ENCODE data around the gene LIX1. TPM values are rescaled to one million over a fixed set of nuclear protein-coding genes. Genes with fewer than 3 reads are reported as not detected.

LIX1 gene
- total RNA-seq, 1 donor from 2014 or later: 164 TPM

DNA sequence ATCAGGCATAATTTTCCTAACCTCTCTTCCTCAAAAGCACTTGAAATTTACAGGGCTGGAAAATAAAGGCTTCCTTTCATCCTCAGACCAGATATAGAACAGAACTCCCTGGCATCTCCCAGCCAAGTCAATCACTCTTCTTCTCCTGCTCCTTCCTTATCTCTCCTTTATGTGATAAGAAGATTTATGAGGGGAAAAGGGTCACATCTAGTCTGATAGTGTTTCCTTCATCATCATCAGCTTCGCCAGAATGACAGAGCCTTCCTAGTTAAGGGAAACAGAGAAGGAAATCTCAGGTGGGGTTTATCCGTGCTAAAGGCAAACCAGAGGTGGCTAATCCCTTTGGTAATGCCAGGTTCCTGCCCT lies 36.2 kb downstream of the LIX1 start:
- Histone ChIP-seq H3K79me2 (ENCODE audit: low read depth) (peaks cover 14% of the 10 kb centered on the region), H3K4me3 (no peak overlapping the region), H3F3A (ENCODE audit: low read depth) (peaks cover 22% of the 10 kb centered on the region), H3K9ac (no peak overlapping the region), H2AFZ (replicated peaks) (no peak overlapping the region), H3K4me1 (peaks cover 21% of the 10 kb centered on the region), H3K27ac (no peak overlapping the region), H3K9me3 (ENCODE audit: low read depth) (no peaks in the 10 kb centered on the region), H3K36me3 (peaks cover 40% of the 10 kb centered on the region), H3K4me2 (no peak overlapping the region), H3K27me3 (no peaks in the 10 kb centered on the region), H4K20me1 (ENCODE audit: low read depth) (no peaks in the 10 kb centered on the region)
- no peak overlapping the region for H3K4me3 Mint-ChIP-seq
- peaks cover 45% of the 10 kb centered on the region for H3K36me3 Mint-ChIP-seq
- no peaks in the 10 kb centered on the region for H3K9me3 Mint-ChIP-seq
- TF ChIP-seq EZH2phosphoT487 (IDR thresholded peaks at IDR 0.05): no peak
- no peak for TF ChIP-seq EZH2 (IDR thresholded peaks at IDR 0.05)
- TF ChIP-seq, protein P1, sequence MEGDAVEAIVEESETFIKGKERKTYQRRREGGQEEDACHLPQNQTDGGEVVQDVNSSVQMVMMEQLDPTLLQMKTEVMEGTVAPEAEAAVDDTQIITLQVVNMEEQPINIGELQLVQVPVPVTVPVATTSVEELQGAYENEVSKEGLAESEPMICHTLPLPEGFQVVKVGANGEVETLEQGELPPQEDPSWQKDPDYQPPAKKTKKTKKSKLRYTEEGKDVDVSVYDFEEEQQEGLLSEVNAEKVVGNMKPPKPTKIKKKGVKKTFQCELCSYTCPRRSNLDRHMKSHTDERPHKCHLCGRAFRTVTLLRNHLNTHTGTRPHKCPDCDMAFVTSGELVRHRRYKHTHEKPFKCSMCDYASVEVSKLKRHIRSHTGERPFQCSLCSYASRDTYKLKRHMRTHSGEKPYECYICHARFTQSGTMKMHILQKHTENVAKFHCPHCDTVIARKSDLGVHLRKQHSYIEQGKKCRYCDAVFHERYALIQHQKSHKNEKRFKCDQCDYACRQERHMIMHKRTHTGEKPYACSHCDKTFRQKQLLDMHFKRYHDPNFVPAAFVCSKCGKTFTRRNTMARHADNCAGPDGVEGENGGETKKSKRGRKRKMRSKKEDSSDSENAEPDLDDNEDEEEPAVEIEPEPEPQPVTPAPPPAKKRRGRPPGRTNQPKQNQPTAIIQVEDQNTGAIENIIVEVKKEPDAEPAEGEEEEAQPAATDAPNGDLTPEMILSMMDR (IDR thresholded peaks at IDR 0.05): no peak
- H3K27me3 Mint-ChIP-seq (ENCODE audit: insufficient read depth, low read depth): peaks cover 6% of the 10 kb centered on the region
- H3K27ac Mint-ChIP-seq: no peak overlapping the region
- H3K4me1 Mint-ChIP-seq: peaks cover 4% of the 10 kb centered on the region
- DNase-seq (ENCODE audit: low spot score): no peak

DNA sequence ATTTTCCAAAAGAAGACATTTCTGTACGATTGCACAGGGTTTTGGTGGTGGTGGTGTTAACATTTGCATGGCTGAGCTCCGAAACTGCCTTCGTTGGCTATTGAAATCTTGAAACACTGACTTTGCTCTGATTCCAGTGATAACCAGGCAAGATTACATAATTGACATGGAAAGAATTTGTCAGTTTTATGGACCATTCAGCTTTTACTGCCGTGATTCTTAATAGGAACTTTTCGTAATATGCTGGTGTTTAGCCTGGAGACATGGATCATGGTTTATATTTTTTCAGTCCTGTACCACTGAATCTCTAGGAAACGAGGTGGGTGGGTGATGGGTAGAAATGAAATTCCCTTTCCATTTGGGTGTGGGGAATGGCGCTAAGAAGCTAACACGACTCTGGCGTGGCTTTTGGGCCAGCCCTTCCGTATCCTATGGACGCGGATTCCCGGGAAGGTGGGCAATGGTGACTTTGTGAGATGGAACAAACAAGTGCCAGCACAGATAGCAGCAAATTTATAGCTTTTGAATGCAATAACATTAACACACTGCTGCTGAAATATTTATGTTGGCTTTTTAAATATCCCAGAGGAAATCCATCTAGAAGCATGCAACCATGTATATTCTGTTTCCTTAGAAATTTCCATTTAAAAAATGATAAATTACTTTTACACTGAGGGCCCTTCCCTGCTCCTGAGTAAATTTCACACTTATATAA lies 36.8 kb downstream of the LIX1 start:
- H3K4me3 ChIP-seq: no peak overlapping the region
- Mint-ChIP-seq H3K9me3 (no peaks in the 10 kb centered on the region), H3K27me3 (ENCODE audit: insufficient read depth, low read depth) (peaks cover 6% of the 10 kb centered on the region), H3K4me1 (no peaks in the 10 kb centered on the region), H3K27ac (no peak overlapping the region), H3K4me3 (no peak overlapping the region), H3K36me3 (peaks cover 47% of the 10 kb centered on the region)
- peaks cover 12% of the 10 kb centered on the region for H3K79me2 ChIP-seq (ENCODE audit: low read depth)
- H3K4me1 ChIP-seq: peaks cover 17% of the 10 kb centered on the region
- peaks cover 22% of the 10 kb centered on the region for H3F3A ChIP-seq (ENCODE audit: low read depth)
- H2AFZ ChIP-seq (replicated peaks): no peak overlapping the region
- H3K9ac ChIP-seq: no peak overlapping the region
- H3K9me3 ChIP-seq (ENCODE audit: low read depth): no peaks in the 10 kb centered on the region
- H3K27me3 ChIP-seq: no peaks in the 10 kb centered on the region
- DNase-seq (ENCODE audit: low spot score): no peak
- H4K20me1 ChIP-seq (ENCODE audit: low read depth): no peaks in the 10 kb centered on the region
- peaks cover 40% of the 10 kb centered on the region for H3K36me3 ChIP-seq
- H3K4me2 ChIP-seq: no peak overlapping the region
- TF ChIP-seq EZH2 (IDR thresholded peaks at IDR 0.05) (no peak), EZH2phosphoT487 (IDR thresholded peaks at IDR 0.05) (no peak)
- no peak overlapping the region for H3K27ac ChIP-seq

DNA sequence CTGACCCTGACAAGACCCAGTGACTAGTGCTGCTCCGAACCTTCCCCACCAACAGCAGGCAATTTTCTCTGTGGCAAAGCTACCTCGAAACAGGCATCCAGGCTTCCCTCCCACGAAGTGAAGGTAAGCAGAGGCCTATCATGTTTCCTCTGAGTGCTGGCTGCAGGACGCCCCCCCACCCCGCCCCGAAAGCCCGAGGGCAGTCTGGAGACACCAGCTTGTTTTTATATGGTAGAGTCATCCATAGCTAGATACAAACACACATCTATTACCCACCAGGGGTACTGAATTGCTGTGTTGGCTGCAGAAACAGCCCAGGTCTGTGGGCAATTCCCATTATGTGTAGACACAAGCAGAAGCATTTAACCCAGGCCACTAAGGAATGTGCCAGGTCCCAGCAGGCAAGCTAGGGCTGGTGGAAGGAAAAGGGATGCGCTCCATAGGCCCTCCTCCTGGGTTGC lies 40.4 kb downstream of the LIX1 start:
- Histone ChIP-seq H4K20me1 (ENCODE audit: low read depth) (peaks cover 6% of the 10 kb centered on the region), H3K9me3 (ENCODE audit: low read depth) (no peaks in the 10 kb centered on the region), H3K9ac (no peak overlapping the region), H2AFZ (replicated peaks) (no peak overlapping the region), H3K4me3 (no peak overlapping the region), H3K27me3 (no peaks in the 10 kb centered on the region), H3F3A (ENCODE audit: low read depth) (peaks cover 28% of the 10 kb centered on the region), H3K79me2 (ENCODE audit: low read depth) (no peaks in the 10 kb centered on the region), H3K4me1 (peaks cover 32% of the 10 kb centered on the region), H3K36me3 (peaks cover 36% of the 10 kb centered on the region), H3K4me2 (no peak overlapping the region), H3K27ac (peak overlapping the region; percentile 50)
- Mint-ChIP-seq H3K4me3 (no peak overlapping the region), H3K36me3 (peaks cover 52% of the 10 kb centered on the region), H3K9me3 (no peaks in the 10 kb centered on the region), H3K27me3 (ENCODE audit: insufficient read depth, low read depth) (peaks cover 4% of the 10 kb centered on the region), H3K4me1 (peaks cover 12% of the 10 kb centered on the region), H3K27ac (no peak overlapping the region)
- peak; percentile 52 for DNase-seq (ENCODE audit: low spot score)
- no peak for TF ChIP-seq EZH2phosphoT487 (IDR thresholded peaks at IDR 0.05)
- TF ChIP-seq, protein P1 (IDR thresholded peaks at IDR 0.05): no peak
- TF ChIP-seq EZH2 (IDR thresholded peaks at IDR 0.05): no peak
